ENCODE measurements around the gene PM20D2.

PM20D2 gene

GRCh38 chr6:89184344-89184743 is 38.5 kb downstream of the PM20D2 start:
- H3K9ac ChIP-seq (ENCODE audit: low read depth, low read length) = no peak overlapping the region
- H3K4me1 ChIP-seq (ENCODE audit: control insufficient read depth, insufficient read depth, low read length) = no peaks in the 10 kb centered on the region
- H3K9me3 ChIP-seq (ENCODE audit: control insufficient read depth, insufficient read depth, low read length) = no peaks in the 10 kb centered on the region
- no peaks in the 10 kb centered on the region for H3K27me3 ChIP-seq (ENCODE audit: control insufficient read depth, insufficient read depth, low read length)
- H3K4me3 ChIP-seq (ENCODE audit: low read depth, low read length) = no peak overlapping the region
- no peaks in the 10 kb centered on the region for H3K36me3 ChIP-seq (ENCODE audit: control insufficient read depth, insufficient read depth, low read length)

- Histone ChIP-seq H3K4me3 (ENCODE audit: low read depth, low read length) (no peak overlapping the region), H3K4me1 (ENCODE audit: control insufficient read depth, insufficient read depth, low read length) (peaks cover 16% of the 10 kb centered on the region), H3K9me3 (ENCODE audit: control insufficient read depth, insufficient read depth, low read length) (no peaks in the 10 kb centered on the region), H3K9ac (ENCODE audit: low read depth, low read length) (no peak overlapping the region), H3K27me3 (ENCODE audit: control insufficient read depth, insufficient read depth, low read length) (no peaks in the 10 kb centered on the region), H3K36me3 (ENCODE audit: control insufficient read depth, insufficient read depth, low read length) (no peaks in the 10 kb centered on the region)
Measured at GRCh38 chr6:89186762-89187161, 40.9 kb downstream of the PM20D2 start.

GRCh38 chr6:89187504-89187903 is 41.6 kb downstream of the PM20D2 start:
- Histone ChIP-seq H3K4me3 (ENCODE audit: low read depth, low read length) (no peak overlapping the region), H3K27me3 (ENCODE audit: control insufficient read depth, insufficient read depth, low read length) (no peaks in the 10 kb centered on the region), H3K9me3 (ENCODE audit: control insufficient read depth, insufficient read depth, low read length) (no peaks in the 10 kb centered on the region), H3K4me1 (ENCODE audit: control insufficient read depth, insufficient read depth, low read length) (peaks cover 16% of the 10 kb centered on the region), H3K9ac (ENCODE audit: low read depth, low read length) (no peak overlapping the region), H3K36me3 (ENCODE audit: control insufficient read depth, insufficient read depth, low read length) (no peaks in the 10 kb centered on the region)

- no peaks in the 10 kb centered on the region for H3K36me3 ChIP-seq (ENCODE audit: control insufficient read depth, insufficient read depth, low read length)
- no peak overlapping the region for H3K4me3 ChIP-seq (ENCODE audit: low read depth, low read length)
- no peaks in the 10 kb centered on the region for H3K27me3 ChIP-seq (ENCODE audit: control insufficient read depth, insufficient read depth, low read length)
- H3K9me3 ChIP-seq (ENCODE audit: control insufficient read depth, insufficient read depth, low read length) = no peaks in the 10 kb centered on the region
- no peak overlapping the region for H3K9ac ChIP-seq (ENCODE audit: low read depth, low read length)
- H3K4me1 ChIP-seq (ENCODE audit: control insufficient read depth, insufficient read depth, low read length) = peaks cover 16% of the 10 kb centered on the region
Measured at GRCh38 chr6:89190741-89191140, 44.9 kb downstream of the PM20D2 start.

- H3K9me3 ChIP-seq (ENCODE audit: control insufficient read depth, insufficient read depth, low read length) = no peaks in the 10 kb centered on the region
- no peaks in the 10 kb centered on the region for H3K27me3 ChIP-seq (ENCODE audit: control insufficient read depth, insufficient read depth, low read length)
- no peak overlapping the region for H3K9ac ChIP-seq (ENCODE audit: low read depth, low read length)
- no peaks in the 10 kb centered on the region for H3K36me3 ChIP-seq (ENCODE audit: control insufficient read depth, insufficient read depth, low read length)
- peaks cover 16% of the 10 kb centered on the region for H3K4me1 ChIP-seq (ENCODE audit: control insufficient read depth, insufficient read depth, low read length)
- H3K4me3 ChIP-seq (ENCODE audit: low read depth, low read length) = no peak overlapping the region
Measured at GRCh38 chr6:89194559-89194958, 48.7 kb downstream of the PM20D2 start.

- H3K27me3 ChIP-seq (ENCODE audit: control insufficient read depth, insufficient read depth, low read length) = no peaks in the 10 kb centered on the region
- H3K4me3 ChIP-seq (ENCODE audit: low read depth, low read length) = no peak overlapping the region
- H3K36me3 ChIP-seq (ENCODE audit: control insufficient read depth, insufficient read depth, low read length) = no peaks in the 10 kb centered on the region
- H3K9me3 ChIP-seq (ENCODE audit: control insufficient read depth, insufficient read depth, low read length) = no peaks in the 10 kb centered on the region
- H3K9ac ChIP-seq (ENCODE audit: low read depth, low read length) = no peak overlapping the region
- no peaks in the 10 kb centered on the region for H3K4me1 ChIP-seq (ENCODE audit: control insufficient read depth, insufficient read depth, low read length)
Measured at GRCh38 chr6:89197141-89197540, 51.3 kb downstream of the PM20D2 start.

GRCh38 chr6:89198235-89198634 is 52.4 kb downstream of the PM20D2 start:
- no peaks in the 10 kb centered on the region for H3K27me3 ChIP-seq (ENCODE audit: control insufficient read depth, insufficient read depth, low read length)
- H3K9ac ChIP-seq (ENCODE audit: low read depth, low read length) = no peak overlapping the region
- H3K4me3 ChIP-seq (ENCODE audit: low read depth, low read length) = no peak overlapping the region
- H3K9me3 ChIP-seq (ENCODE audit: control insufficient read depth, insufficient read depth, low read length) = no peaks in the 10 kb centered on the region
- no peaks in the 10 kb centered on the region for H3K36me3 ChIP-seq (ENCODE audit: control insufficient read depth, insufficient read depth, low read length)
- H3K4me1 ChIP-seq (ENCODE audit: control insufficient read depth, insufficient read depth, low read length) = no peaks in the 10 kb centered on the region

GRCh38 chr6:89199579-89199978 is 53.7 kb downstream of the PM20D2 start:
- no peaks in the 10 kb centered on the region for H3K36me3 ChIP-seq (ENCODE audit: control insufficient read depth, insufficient read depth, low read length)
- H3K4me1 ChIP-seq (ENCODE audit: control insufficient read depth, insufficient read depth, low read length) = no peaks in the 10 kb centered on the region
- no peaks in the 10 kb centered on the region for H3K9me3 ChIP-seq (ENCODE audit: control insufficient read depth, insufficient read depth, low read length)
- no peaks in the 10 kb centered on the region for H3K27me3 ChIP-seq (ENCODE audit: control insufficient read depth, insufficient read depth, low read length)
- H3K9ac ChIP-seq (ENCODE audit: low read depth, low read length) = no peak overlapping the region
- no peak overlapping the region for H3K4me3 ChIP-seq (ENCODE audit: low read depth, low read length)

GRCh38 chr6:89200706-89201215 is 54.9 kb downstream of the PM20D2 start:
- no peak overlapping the region for H3K9ac ChIP-seq (ENCODE audit: low read depth, low read length)
- no peak overlapping the region for H3K4me3 ChIP-seq (ENCODE audit: low read depth, low read length)
- H3K27me3 ChIP-seq (ENCODE audit: control insufficient read depth, insufficient read depth, low read length) = no peaks in the 10 kb centered on the region
- no peaks in the 10 kb centered on the region for H3K4me1 ChIP-seq (ENCODE audit: control insufficient read depth, insufficient read depth, low read length)
- no peaks in the 10 kb centered on the region for H3K9me3 ChIP-seq (ENCODE audit: control insufficient read depth, insufficient read depth, low read length)
- no peaks in the 10 kb centered on the region for H3K36me3 ChIP-seq (ENCODE audit: control insufficient read depth, insufficient read depth, low read length)

GRCh38 chr6:89204096-89204495 is 58.2 kb downstream of the PM20D2 start:
- Histone ChIP-seq H3K36me3 (ENCODE audit: control insufficient read depth, insufficient read depth, low read length) (no peaks in the 10 kb centered on the region), H3K4me1 (ENCODE audit: control insufficient read depth, insufficient read depth, low read length) (peaks cover 3% of the 10 kb centered on the region), H3K9me3 (ENCODE audit: control insufficient read depth, insufficient read depth, low read length) (no peaks in the 10 kb centered on the region), H3K27me3 (ENCODE audit: control insufficient read depth, insufficient read depth, low read length) (no peaks in the 10 kb centered on the region), H3K4me3 (ENCODE audit: low read depth, low read length) (no peak overlapping the region), H3K9ac (ENCODE audit: low read depth, low read length) (no peak overlapping the region)

- H3K36me3 ChIP-seq (ENCODE audit: control insufficient read depth, insufficient read depth, low read length) = no peaks in the 10 kb centered on the region
- peaks cover 3% of the 10 kb centered on the region for H3K4me1 ChIP-seq (ENCODE audit: control insufficient read depth, insufficient read depth, low read length)
Measured at GRCh38 chr6:89205819-89206218, 60.0 kb downstream of the PM20D2 start.

GRCh38 chr6:89208551-89208950 is 62.7 kb downstream of the PM20D2 start:
- no peaks in the 10 kb centered on the region for H3K27me3 ChIP-seq (ENCODE audit: control insufficient read depth, insufficient read depth, low read length)
- no peaks in the 10 kb centered on the region for H3K36me3 ChIP-seq (ENCODE audit: control insufficient read depth, insufficient read depth, low read length)
- H3K4me1 ChIP-seq (ENCODE audit: control insufficient read depth, insufficient read depth, low read length) = peaks cover 14% of the 10 kb centered on the region
- H3K9me3 ChIP-seq (ENCODE audit: control insufficient read depth, insufficient read depth, low read length) = no peaks in the 10 kb centered on the region
- H3K4me3 ChIP-seq (ENCODE audit: low read depth, low read length) = no peak overlapping the region
- no peak overlapping the region for H3K9ac ChIP-seq (ENCODE audit: low read depth, low read length)

More at GRCh38 chr6:89205819-89206218, 60.0 kb downstream of the PM20D2 start:
- Histone ChIP-seq H3K9ac (ENCODE audit: low read depth, low read length) (no peak overlapping the region), H3K27me3 (ENCODE audit: control insufficient read depth, insufficient read depth, low read length) (no peaks in the 10 kb centered on the region), H3K9me3 (ENCODE audit: control insufficient read depth, insufficient read depth, low read length) (no peaks in the 10 kb centered on the region), H3K4me3 (ENCODE audit: low read depth, low read length) (no peak overlapping the region)
